Right renal pelvis (tissue), 4 donors: ENCODE data around the gene MEIOB. TPM values are rescaled to one million over a fixed set of nuclear protein-coding genes. Genes with fewer than 3 reads are reported as not detected.
"Not testable (repeated sequence)": the region's sequence is repeated elsewhere in the genome, so short reads cannot be mapped to it uniquely, and the experiment has no call there.

Experiments used
- DNase-seq, 4 donors: peaks; one replicate each; pipeline ENCODE4 v3.0.0-alpha.2; 2013; ENCODE audit warnings: low read depth in 4 of 4, low spot score in 3 of 4, missing footprints in 1 of 4
- polyA plus RNA-seq, 4 donors: library from polyadenylated mRNA; unstranded; fragments of 120-200 nt; gene quantifications; one replicate each; pipeline ENCODE4 v1.2.1, GENCODE V29; 2013; ENCODE audit not compliant: insufficient read length in 4 of 4

Gene MEIOB
- polyA plus RNA-seq, 4 donors, result 0.37 to 1.7 (median 1.2) TPM

DNA sequence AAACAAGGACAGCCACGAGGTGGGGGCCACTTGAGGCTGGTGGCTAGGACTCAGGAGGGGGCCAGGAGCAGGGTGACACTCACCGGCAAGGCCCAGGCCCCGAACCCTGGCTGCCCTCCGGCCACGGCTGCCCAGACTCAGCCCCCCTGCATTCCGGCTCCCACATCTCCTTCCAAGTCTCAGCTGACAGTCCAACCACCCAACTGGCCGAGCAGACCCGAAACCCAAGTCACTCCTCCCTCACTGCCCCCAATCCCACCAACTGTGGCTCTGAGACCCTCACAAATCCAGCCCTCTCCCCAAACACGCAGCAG, 54.7 kb downstream of the MEIOB start:
- no peak for DNase-seq

DNA sequence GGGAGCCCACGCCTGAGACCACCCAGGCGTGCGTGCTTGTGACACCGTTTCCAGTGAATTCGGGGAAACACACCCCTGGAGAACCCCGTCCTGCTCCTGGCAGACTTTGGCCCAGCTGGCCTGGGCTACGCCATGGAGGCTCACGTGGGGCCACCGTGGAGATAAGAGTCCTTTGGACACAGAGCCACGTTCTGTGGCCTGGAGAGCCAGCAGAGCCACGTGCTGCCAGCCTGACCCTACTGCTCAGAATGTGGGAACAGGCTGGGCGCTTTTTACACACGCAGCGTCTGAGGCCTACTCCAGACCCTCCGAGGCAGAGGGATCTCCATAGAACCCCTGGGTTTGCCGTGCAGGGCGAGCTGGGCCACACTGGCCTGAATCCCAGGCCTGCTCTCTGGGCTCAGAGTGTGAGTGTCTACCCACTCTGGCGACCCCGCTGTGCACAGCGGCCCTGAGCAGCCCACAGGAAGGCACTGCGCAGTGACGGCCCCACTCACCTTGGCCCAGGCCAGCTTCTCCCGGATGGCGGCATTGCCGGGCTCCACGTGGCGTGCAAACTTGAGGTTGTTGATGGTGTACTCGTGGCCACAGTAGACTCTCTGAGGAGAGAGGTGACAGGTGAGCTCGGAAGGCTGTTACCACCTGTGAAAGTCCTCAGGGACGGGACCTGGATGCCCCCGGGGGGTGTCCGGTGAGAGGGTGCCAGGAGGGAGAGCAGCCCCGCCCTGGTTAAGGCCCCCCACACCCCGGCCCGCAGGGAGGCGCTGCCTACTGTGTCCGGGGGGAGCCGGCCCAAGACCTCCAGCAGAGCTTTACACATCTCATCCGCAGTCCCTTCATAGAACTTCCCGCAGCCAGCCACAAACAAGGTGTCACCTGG, 55.3 kb downstream of the MEIOB start:
- no peak for DNase-seq

DNA sequence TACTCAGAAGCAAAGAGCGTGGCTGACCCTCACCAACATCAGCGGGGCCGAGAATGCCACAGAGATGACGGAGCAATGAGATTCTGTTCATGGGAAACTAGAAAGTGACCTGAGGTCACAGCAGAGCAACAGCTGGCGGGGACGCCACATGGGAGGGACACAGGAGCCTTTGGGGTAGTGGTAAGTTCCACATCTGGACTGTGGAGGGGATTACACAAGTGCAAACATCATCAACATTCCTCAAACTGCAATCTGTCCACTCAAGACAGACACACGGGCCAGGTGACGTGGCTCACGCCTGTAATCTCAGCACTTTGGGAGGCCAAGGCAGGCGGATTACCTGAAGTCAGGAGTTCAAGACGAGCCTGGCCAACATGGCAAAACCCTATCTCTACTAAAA, 56.5 kb downstream of the MEIOB start:
- no peak for DNase-seq

- peak in 2 of 4 donors; percentile 35 to 46 for DNase-seq
Observed at GRCh38 chr16:1812732-1813163, 59.2 kb downstream of the MEIOB start.

GRCh38 chr16:1810536-1810935, 61.4 kb downstream of the MEIOB start:
- DNase-seq, result no peak

DNA sequence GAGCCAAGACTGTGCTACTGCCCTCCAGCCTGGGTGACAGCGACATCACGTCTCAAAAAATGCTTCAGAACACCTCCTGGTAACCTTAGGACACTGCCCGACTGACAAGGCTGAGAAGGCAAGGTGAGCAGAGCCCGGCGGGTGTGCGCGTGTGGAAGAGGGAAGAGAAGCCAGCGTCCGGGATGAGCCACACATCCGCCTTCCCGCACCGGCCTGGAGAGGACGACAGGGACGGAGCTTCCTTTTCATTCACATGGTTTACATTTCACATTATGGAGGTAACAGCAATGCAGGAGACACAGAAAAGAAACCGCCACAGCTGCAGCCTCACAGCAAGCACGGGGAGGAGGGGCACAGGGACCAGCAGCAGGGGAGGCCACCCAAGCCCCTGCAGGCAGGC, 61.9 kb downstream of the MEIOB start:
- no peak for DNase-seq

GRCh38 chr16:1809281-1809801, 62.6 kb downstream of the MEIOB start:
- no peak for DNase-seq

DNA sequence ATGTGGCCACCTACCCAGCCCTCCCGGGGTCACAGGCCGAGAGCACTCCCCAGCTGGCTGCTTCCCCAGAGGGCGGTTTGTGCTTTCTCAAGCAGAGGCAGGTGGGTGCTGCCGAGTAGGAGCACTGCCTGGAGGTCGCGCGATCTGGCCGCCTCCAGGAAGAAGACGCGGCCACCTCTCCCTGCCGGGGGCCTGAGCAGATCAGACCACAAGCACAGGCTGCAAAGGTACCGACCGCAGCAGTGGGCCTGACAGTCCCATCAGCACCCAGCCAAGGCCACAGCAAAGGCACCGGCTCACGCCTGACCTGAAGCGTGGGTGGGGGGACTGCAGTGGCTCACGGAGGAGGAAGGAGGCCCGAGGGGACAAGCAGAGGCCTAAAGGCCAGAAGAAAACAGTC, 63.3 kb downstream of the MEIOB start:
- no peak for DNase-seq

GRCh38 chr16:1807626-1808025, 64.3 kb downstream of the MEIOB start:
- no peak for DNase-seq

DNA sequence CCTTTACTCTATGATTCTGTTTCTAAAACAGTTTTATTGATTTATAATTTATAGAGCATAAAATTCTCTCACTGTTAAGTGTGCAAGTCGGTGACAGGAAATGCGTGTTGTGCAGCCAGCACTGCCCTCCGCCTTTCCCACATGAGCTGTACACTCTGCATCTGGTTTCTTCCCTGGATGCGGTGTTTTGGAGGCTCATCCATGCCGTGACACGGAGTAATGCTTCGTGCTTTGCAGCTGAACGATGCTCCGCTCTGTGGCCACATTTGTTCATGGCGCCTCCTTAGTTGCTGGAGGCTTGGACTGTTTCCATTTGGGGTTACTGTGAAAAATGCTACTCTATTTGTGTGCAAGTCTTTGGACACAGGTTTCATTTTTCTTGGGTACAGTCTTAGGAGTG, 71.3 kb downstream of the MEIOB start:
- no peak for DNase-seq

DNA sequence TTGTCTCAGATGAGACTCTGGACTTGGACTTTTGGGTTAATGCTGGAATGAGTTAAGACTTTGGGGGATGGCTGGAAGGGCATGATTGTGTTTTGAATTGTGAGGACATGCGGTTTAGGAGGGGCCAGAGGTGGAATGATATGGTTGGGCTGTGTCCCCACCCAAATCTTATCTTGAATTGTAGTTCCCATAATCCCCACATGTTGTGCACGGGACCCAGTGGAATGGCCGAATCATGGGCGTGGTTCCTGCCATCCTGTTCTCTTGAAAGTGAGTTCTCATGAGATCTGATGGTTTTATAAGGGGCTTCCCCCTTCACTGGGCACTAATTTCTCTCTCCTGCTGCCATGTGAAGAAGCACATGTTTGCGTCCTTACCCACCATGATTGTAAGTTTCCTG, 72.7 kb downstream of the MEIOB start:
- not testable (repeated sequence) for DNase-seq

- DNase-seq, result no peak
Observed at GRCh38 chr16:1794908-1795666, 76.9 kb downstream of the MEIOB start.

GRCh38 chr16:1794221-1794871, 77.6 kb downstream of the MEIOB start:
- DNase-seq, result no peak

GRCh38 chr16:1793578-1794220, 78.3 kb downstream of the MEIOB start, which contains the start of gene IGFALS:
Gene IGFALS, minus strand, starts transcription at chr16:1793705. Its CDS starts 53 bp downstream, at chr16:1793652.
- DNase-seq, result no peak

GRCh38 chr16:1792836-1793577, 79.0 kb downstream of the MEIOB start:
- no peak for DNase-seq

DNA sequence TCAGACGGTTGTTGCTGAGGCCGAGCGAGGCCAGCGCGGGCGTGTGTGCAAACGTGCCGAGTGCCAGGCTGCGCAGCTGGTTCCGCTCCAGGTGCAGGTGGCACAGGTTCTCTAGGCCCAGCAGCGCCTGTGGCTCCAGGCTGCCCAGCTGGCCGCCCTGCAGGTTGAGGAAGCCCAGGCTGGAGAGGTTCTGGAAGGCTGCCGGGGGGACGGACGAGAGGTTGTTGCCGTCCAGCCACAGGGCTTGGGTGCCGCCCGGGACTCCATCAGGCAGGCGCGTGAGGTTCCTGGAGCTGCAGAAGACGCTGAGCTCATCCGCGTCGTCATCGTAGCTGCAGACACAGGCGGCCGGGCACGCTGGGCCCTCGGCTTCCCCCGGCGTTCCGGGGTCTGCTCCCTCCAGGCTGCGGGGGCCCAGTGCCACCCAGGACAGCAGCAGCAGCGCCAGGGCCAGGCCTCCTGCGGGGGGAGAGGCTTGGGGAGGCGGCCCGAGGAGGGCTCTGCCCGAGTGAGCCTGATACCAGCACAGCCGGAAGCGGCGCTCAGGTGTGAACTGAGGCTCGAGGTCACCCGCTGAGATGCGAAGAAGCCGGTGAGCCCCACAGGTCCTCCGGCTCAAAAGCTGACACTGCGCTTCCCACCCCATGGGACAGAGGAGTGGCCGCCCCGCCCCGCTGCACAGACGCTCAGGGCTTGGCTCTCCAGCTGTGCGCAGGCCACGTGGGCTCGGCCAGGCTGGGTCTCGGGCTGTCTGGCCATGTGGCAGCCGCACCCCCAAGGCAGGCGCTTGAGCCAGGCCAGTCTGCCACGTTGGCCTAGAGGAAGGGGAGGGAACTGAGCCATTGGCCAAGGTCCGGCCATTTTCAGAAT, 79.8 kb downstream of the MEIOB start:
- no peak for DNase-seq

DNA sequence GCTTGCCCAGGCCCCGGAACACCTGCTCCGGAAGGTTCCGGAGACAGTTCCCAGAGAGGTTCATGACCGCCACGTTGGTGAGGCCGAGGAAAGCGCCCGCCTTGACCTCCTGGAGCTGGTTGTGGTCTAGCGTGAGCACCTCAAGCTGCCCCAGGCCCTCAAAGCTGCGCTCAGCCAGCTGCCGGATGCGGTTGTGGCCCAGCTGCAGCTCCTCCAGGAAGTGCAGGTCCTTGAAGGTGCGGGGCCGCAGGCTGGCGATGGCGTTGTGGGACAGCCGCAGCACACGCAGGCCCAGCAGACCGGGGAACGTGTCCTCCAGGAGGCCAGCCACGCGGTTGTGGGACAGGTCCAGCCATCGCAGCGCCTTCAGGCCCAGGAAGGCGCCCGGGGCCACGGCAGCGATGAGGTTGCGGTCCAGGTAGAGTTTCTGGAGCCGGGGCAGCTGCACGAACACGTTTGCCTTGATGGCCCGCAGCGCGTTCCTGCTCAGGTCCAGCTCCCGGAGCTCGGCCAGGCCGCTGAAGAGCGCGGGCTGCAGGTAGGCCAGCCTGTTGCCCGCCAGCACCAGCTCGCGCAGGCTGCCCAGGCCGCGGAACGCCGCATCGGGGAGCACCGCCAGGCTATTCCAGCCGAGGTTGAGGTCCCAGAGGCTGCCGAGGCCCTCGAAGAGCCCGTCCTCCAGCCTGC, 80.6 kb downstream of the MEIOB start:
- no peak for DNase-seq

DNA sequence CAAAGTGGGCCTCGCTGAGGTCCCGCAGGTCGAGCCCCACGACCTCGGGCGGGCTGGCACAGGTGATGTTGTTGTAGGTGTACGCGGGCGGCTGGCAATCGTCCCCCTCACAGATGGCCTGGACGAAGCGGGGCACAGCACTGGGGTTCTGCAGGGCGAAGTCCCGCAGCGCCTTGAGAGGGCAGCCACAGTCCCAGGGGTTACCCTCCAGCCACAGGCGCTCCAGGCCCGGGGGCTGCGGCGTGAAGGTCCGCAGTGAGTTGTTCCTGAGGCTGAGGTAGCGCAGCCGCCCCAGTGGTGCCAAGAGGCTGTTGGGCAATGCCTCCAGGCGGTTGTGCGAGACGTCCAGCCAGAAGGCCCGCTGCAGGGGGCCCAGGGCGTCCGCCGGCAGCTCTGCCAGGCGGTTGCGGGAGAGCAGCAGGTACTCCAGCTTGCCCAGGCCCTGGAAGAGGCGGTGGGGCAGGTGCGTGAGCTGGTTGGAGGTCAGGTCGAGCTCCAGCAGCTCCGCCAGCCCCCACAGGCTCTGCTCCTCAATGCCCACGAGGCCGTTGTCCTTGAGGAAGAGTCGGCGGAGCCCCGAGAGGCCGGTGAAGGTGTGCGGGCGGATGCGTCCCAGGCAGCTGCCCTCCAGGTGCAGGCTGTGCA, 81.2 kb downstream of the MEIOB start:
- no peak for DNase-seq
